ENCODE measurements around the gene EZH1.

DNA sequence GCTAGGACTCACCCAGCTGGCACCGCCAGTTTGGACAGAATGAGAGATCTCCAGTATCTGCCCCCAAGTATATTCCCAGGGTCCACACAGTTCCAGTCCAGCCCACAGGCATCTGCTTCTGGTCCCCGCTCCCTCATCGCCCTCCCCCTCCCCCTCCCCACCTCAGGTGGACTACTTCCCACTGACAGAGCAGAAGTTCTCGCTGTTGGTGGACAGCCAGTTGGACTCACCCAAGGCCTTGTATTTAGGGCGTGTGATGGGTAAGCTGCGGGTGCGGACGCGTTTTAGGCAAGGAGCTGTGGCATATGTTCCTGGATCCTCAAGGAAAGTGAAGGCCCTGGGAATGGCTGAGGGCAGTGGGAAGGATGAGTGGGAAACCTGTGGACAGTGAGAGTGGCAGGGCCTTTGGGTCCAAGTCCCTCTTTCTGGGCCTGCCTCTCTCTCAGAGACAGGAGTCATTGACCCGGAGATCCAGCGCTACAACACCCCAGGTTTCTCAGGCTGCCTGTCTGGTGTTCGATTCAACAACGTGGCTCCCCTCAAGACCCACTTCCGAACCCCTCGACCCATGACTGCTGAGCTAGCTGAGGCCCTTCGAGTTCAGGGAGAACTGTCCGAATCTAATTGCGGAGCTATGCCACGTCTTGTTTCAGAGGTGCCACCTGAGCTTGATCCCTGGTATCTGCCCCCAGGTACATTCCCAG lies 47.6 kb downstream of the EZH1 start:
- no peak for TF ChIP-seq YY1 (IDR thresholded peaks at IDR 0.05; ENCODE audit: insufficient read depth, insufficient read length)
- no peak for TF ChIP-seq SUZ12 (IDR thresholded peaks at IDR 0.05; ENCODE audit: extremely low read depth, insufficient read depth, insufficient read length)
- no peak for TF ChIP-seq ZNF274 (IDR thresholded peaks at IDR 0.05; ENCODE audit: low read depth, low read length)
